Natural killer cell (primary cell): Measurements from ENCODE around the gene ODC1. TPM values are rescaled to one million over a fixed set of nuclear protein-coding genes. Genes with fewer than 3 reads are reported as not detected.

ENCODE experiments used
- ATAC-seq, 3 donors: fragments of 150-1000 bp in 2 of 3; fragments of 200-7000 bp in 1 of 3; cut with Tn5 transposase; 1 replicate in 1 of 3; 2 replicates in 2 of 3; pipeline ENCODE4 v1.10.0; 2021; ENCODE audit warnings: mild to moderate bottlenecking in 2 of 3, moderate library complexity in 2 of 3
- DNase-seq, 2 donors: peaks; one replicate each; pipeline versions ENCODE4 v3.0.0 to v3.0.0-alpha.2; 2013 to 2021; ENCODE audit warnings: mixed read lengths in 1 of 2
- H3K27ac ChIP-seq: one replicate; pipeline ENCODE4 v1.5.1; 2013; ENCODE audit warnings: mild to moderate bottlenecking, low read length
- H3K27me3 ChIP-seq: one replicate; pipeline ENCODE4 v1.6.1; 2013; ENCODE audit warnings: low read length; ENCODE audit not compliant: control insufficient read depth, insufficient read depth
- H3K36me3 ChIP-seq: one replicate; pipeline ENCODE4 v1.6.1; 2013; ENCODE audit warnings: low read length; ENCODE audit not compliant: control insufficient read depth, insufficient read depth
- H3K4me1 ChIP-seq: one replicate; pipeline ENCODE4 v1.6.1; 2013; ENCODE audit warnings: low read length; ENCODE audit not compliant: control insufficient read depth, insufficient read depth
- H3K4me3 ChIP-seq: one replicate; pipeline ENCODE4 v1.5.1; 2013; ENCODE audit warnings: low read length
- H3K9me3 ChIP-seq: one replicate; pipeline ENCODE4 v1.6.1; 2013; ENCODE audit warnings: low read length; ENCODE audit not compliant: control insufficient read depth, insufficient read depth
- H3K27ac Mint-ChIP-seq, 2 donors: one replicate each; pipeline ENCODE4 v1.8.0; 2022; ENCODE audit warnings: mild to moderate bottlenecking in 2 of 2, mixed read lengths in 2 of 2, moderate library complexity in 1 of 2
- H3K27me3 Mint-ChIP-seq, 2 donors: one replicate each; pipeline ENCODE4 v1.8.0; 2022; ENCODE audit warnings: low read depth in 2 of 2, mixed read lengths in 2 of 2
- H3K36me3 Mint-ChIP-seq: one replicate; pipeline ENCODE4 v1.8.0; 2022; ENCODE audit warnings: mixed read lengths
- H3K4me1 Mint-ChIP-seq, 2 donors: one replicate each; pipeline ENCODE4 v1.8.0; 2022; ENCODE audit warnings: mixed read lengths in 2 of 2
- H3K4me3 Mint-ChIP-seq: one replicate; pipeline ENCODE4 v1.8.0; 2022; ENCODE audit warnings: mild to moderate bottlenecking, moderate library complexity, mixed read lengths
- H3K9me3 Mint-ChIP-seq, 2 donors: one replicate each; pipeline ENCODE4 v1.8.0; 2022; ENCODE audit warnings: mixed read lengths in 2 of 2
- CTCF ChIP-seq: fragments of 200-600 bp; IDR thresholded peaks from one replicate; pipeline ENCODE4 v1.8.0; 2022; ENCODE audit warnings: antibody characterized with exemption
- WGBS: methylation state at CpG from one replicate; pipeline ENCODE4 v1.1.7; 2013; ENCODE audit warnings: missing lambda C conversion rate; ENCODE audit not compliant: insufficient coverage; 5-methylcytosine and 5-hydroxymethylcytosine counted together
- intact Hi-C: fragments of 100-400 bp; cut with micrococcal nuclease; formaldehyde crosslinking; loops from one replicate; pipeline ENCODE4 v1.14.2; 2022
- total RNA-seq, 4 donors: library from RNA; stranded (reverse); fragments of 120-200 nt in 1 of 4; gene quantifications; one replicate each; pipeline versions ENCODE4 v1.2.3 to v1.2.4, GENCODE V29; 2013 to 2022

Gene ODC1
- total RNA-seq, 3 donors from 2014 or later (not counting 1 experiment from before 2014, with no cell fraction given) = 38.7 to 85.4 (median 43.8) TPM

- no peak for TF ChIP-seq CTCF
- H3K27me3 ChIP-seq = no peaks in the 10 kb centered on the region
- H3K36me3 Mint-ChIP-seq = no peaks in the 10 kb centered on the region
- no peaks in the 10 kb centered on the region for H3K27me3 Mint-ChIP-seq
- no peaks in the 10 kb centered on the region for H3K9me3 ChIP-seq
- peak overlapping the region; percentile 36 for H3K27ac ChIP-seq
- intact Hi-C loops = no loop called here
- ATAC-seq = no peak
- no peak overlapping the region for H3K4me3 Mint-ChIP-seq
- H3K9me3 Mint-ChIP-seq = no peaks in the 10 kb centered on the region
- H3K4me3 ChIP-seq = no peak overlapping the region
- WGBS = 53% methylated on average over 14 of the region's 14 CpGs
- H3K4me1 Mint-ChIP-seq = peaks cover 33 to 35% of the 10 kb centered on the region in 2 donors
- no peaks in the 10 kb centered on the region for H3K36me3 ChIP-seq
- DNase-seq = no peak
- peak overlapping the region in 1 of 2 donors; percentile 63 for H3K27ac Mint-ChIP-seq
- peaks cover 47% of the 10 kb centered on the region for H3K4me1 ChIP-seq
Measured at GRCh38 chr2:10410001-10410822, 37.9 kb downstream of the ODC1 start.

- peaks cover 35 to 37% of the 10 kb centered on the region in 2 donors for H3K4me1 Mint-ChIP-seq
- Histone ChIP-seq H3K4me3 (no peak overlapping the region), H3K27ac (peak overlapping the region; percentile 58), H3K4me1 (peaks cover 47% of the 10 kb centered on the region), H3K9me3 (no peaks in the 10 kb centered on the region), H3K36me3 (peaks cover 2% of the 10 kb centered on the region), H3K27me3 (no peaks in the 10 kb centered on the region)
- ATAC-seq (peak; percentile 76 to 91 (median 86)), DNase-seq (peak; percentile 71 to 93)
- no peaks in the 10 kb centered on the region for H3K9me3 Mint-ChIP-seq
- 13% methylated on average over 21 of the region's 24 CpGs for WGBS
- peak overlapping the region; percentile 90 to 91 for H3K27ac Mint-ChIP-seq
- H3K36me3 Mint-ChIP-seq = no peaks in the 10 kb centered on the region
- peak overlapping the region; percentile 95 for H3K4me3 Mint-ChIP-seq
- peak; percentile 95 for TF ChIP-seq CTCF
- no peaks in the 10 kb centered on the region for H3K27me3 Mint-ChIP-seq
- intact Hi-C loops = loop anchor here (1.0 to 2.0 kb wide), 5 partner anchors 40 to 337 kb away; partner anchors contain the start of genes HPCAL1 and ODC1
Measured at GRCh38 chr2:10408649-10409579, 39.2 kb downstream of the ODC1 start.

GRCh38 chr2:10407841-10408648, 40.1 kb downstream of the ODC1 start:
- H3K36me3 Mint-ChIP-seq = no peaks in the 10 kb centered on the region
- WGBS = 19% methylated on average over 11 of the region's 11 CpGs
- peak overlapping the region; percentile 90 to 91 for H3K27ac Mint-ChIP-seq
- no peaks in the 10 kb centered on the region for H3K27me3 ChIP-seq
- no peaks in the 10 kb centered on the region for H3K9me3 Mint-ChIP-seq
- peaks cover 2% of the 10 kb centered on the region for H3K36me3 ChIP-seq
- peak; percentile 81 to 84 (median 83) for ATAC-seq
- no peak overlapping the region for H3K4me3 ChIP-seq
- peaks cover 35 to 37% of the 10 kb centered on the region in 2 donors for H3K4me1 Mint-ChIP-seq
- no peak for TF ChIP-seq CTCF
- H3K27ac ChIP-seq = peak overlapping the region; percentile 58
- peak overlapping the region; percentile 95 for H3K4me3 Mint-ChIP-seq
- intact Hi-C loops = loop anchor here (1.0 to 2.0 kb wide), 4 partner anchors 41 to 336 kb away; partner anchors contain the start of genes HPCAL1 and ODC1
- DNase-seq = peak; percentile 53 to 74
- H3K4me1 ChIP-seq = peaks cover 47% of the 10 kb centered on the region
- H3K9me3 ChIP-seq = no peaks in the 10 kb centered on the region
- no peaks in the 10 kb centered on the region for H3K27me3 Mint-ChIP-seq
